Smooth muscle cell of bladder (primary cell): ENCODE results near the gene GLRA2. TPM values are rescaled to one million over a fixed set of nuclear protein-coding genes. Genes with fewer than 3 reads are reported as not detected.

Source experiments
- total RNA-seq: library from RNA; depleted of rRNA; stranded (reverse); fragments of >200 nt; gene quantifications from 2 replicates; pipeline ENCODE4 v1.2.3, GENCODE V29; 2014

GLRA2 gene
- not detected in 2 replicates for total RNA-seq

DNA sequence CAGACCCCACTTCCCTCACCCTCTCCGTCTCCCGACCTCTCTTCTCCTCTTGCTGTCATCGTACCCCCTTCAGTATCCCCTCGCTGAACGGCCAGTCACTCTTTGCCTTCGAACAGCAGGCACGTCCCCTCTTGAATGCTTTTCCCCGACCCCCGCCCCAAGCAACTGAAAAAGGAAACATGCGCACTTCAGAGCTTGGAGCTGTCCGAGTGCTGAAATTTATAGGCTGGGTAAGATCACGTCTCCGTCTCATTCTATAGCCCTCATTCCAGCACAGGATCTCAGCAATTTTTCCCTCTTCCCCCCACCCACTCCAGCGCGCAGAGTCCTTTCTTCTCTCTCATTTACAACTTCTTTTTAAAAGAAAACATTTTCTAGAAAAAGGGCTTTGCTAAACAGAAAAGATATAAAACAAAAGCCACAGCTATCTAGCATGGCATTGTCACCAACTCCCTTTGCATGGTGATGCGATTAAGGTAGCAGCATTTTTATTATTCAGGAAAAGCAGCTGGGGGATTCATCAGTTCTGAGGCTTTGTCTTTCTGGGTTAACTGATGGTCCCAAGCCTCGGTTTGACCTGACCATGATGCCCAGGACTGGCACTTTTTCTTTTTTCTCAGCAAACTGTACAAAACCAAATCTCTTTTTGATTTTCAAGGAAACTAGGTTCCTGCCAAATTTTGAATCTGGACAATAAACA is at the start of gene GLRA2:
Gene GLRA2, plus strand, starts transcription at position 247 of the 700 bp plus-strand sequence. CDS start 522 bp downstream, outside the sequence.

